PC-3 (cell line): ENCODE data around the gene SLC16A3. TPM values are rescaled to one million over a fixed set of nuclear protein-coding genes. Genes with fewer than 3 reads are reported as not detected.

Experiments used
- ATAC-seq: fragments of 200-7000 bp; cut with Tn5 transposase; 2 replicates; pipeline ENCODE4 v1.9.1; 2020; ENCODE audit warnings: mild to moderate bottlenecking, moderate library complexity
- BruUV-seq: library from RNA; stranded (reverse); fragments of 400-500 nt; replicated peaks from 2 replicates; lab custom pipeline; 2021; lab: Mats Ljungman, UMichigan
- CTCF ChIA-PET: fragments of 300-600 bp; sonication (Branson Sonifier 250); formaldehyde crosslinking; loops from one replicate; lab custom pipeline; 2022; ENCODE audit warnings: antibody characterized with exemption; lab: Charles Lee
- POLR2A ChIA-PET: fragments of 300-600 bp; sonication (Branson Sonifier 250); formaldehyde crosslinking; loops from one replicate; lab custom pipeline; 2022; ENCODE audit warnings: antibody characterized with exemption; ENCODE audit not compliant: unreplicated experiment; lab: Charles Lee
- DNase-seq: peaks from one replicate; pipeline ENCODE4 v3.0.0-alpha.2; 2015
- H2AFZ ChIP-seq: fragments of 300-600 bp; sonication (generic); 2 replicates; pipeline ENCODE4 v1.6.0; 2016; ENCODE audit warnings: antibody characterized with exemption, low read length
- H3F3A ChIP-seq: fragments of 300-600 bp; sonication (generic); one replicate; pipeline ENCODE4 v1.6.0; 2017; ENCODE audit warnings: antibody characterized with exemption, low read length, control low read depth, mild to moderate bottlenecking; ENCODE audit not compliant: unreplicated experiment
- H3K27ac ChIP-seq: fragments of 300-600 bp; sonication (generic); 2 replicates; pipeline ENCODE4 v1.5.1; 2016; ENCODE audit warnings: mild to moderate bottlenecking, low read length
- H3K27me3 ChIP-seq: fragments of 300-600 bp; sonication (generic); 2 replicates; pipeline ENCODE4 v1.6.1; 2016; ENCODE audit warnings: low read length, mixed read lengths
- H3K36me3 ChIP-seq: fragments of 300-600 bp; sonication (generic); 2 replicates; pipeline ENCODE4 v1.6.1; 2016; ENCODE audit warnings: low read depth, mixed run types, low read length, mixed read lengths
- H3K4me1 ChIP-seq: fragments of 300-600 bp; sonication (generic); 2 replicates; pipeline ENCODE4 v1.5.1; 2016; ENCODE audit warnings: low read length; ENCODE audit not compliant: insufficient read depth
- H3K4me2 ChIP-seq: fragments of 300-600 bp; sonication (generic); 2 replicates; pipeline ENCODE4 v1.6.0; 2016; ENCODE audit warnings: low read length
- H3K4me3 ChIP-seq: fragments of 300-600 bp; sonication (generic); 2 replicates; pipeline ENCODE4 v1.5.1; 2016; ENCODE audit warnings: mild to moderate bottlenecking, low read length, mixed read lengths
- H3K79me2 ChIP-seq: fragments of 300-600 bp; sonication (generic); 2 replicates; pipeline ENCODE4 v1.6.1; 2017; ENCODE audit warnings: low read length, mixed read lengths
- H3K9ac ChIP-seq: fragments of 300-600 bp; sonication (generic); 2 replicates; pipeline ENCODE4 v1.6.0; 2016; ENCODE audit warnings: mild to moderate bottlenecking, low read length
- H3K9me2 ChIP-seq: fragments of 300-600 bp; sonication (generic); replicated peaks from 2 replicates; pipeline ENCODE4 v1.6.1; 2016; ENCODE audit warnings: mixed run types, low read length, mixed read lengths
- H3K9me3 ChIP-seq: fragments of 300-600 bp; sonication (generic); 2 replicates; pipeline ENCODE4 v1.6.1; 2016; ENCODE audit warnings: low read length, mixed read lengths
- H4K20me1 ChIP-seq: fragments of 300-600 bp; sonication (generic); 2 replicates; pipeline ENCODE4 v1.6.1; 2016; ENCODE audit warnings: low read length, mixed read lengths
- EZH2 ChIP-seq: fragments of 300-600 bp; sonication (generic); IDR thresholded peaks from one replicate; pipeline ENCODE4 v1.6.1; 2017; ENCODE audit warnings: antibody characterized with exemption, mild to moderate bottlenecking, low read length; ENCODE audit not compliant: unreplicated experiment
- EZH2phosphoT487 ChIP-seq: fragments of 300-600 bp; sonication (generic); IDR thresholded peaks from 2 replicates; pipeline ENCODE4 v1.6.1; 2018; ENCODE audit warnings: mild to moderate bottlenecking, antibody characterized with exemption, low read length, borderline replicate concordance
- intact Hi-C: fragments of 100-400 bp; cut with micrococcal nuclease; formaldehyde crosslinking; loops from 2 replicates; pipeline ENCODE4 v1.9.0; 2023
- total RNA-seq: library from RNA; depleted of rRNA; stranded (reverse); fragments of >200 nt; gene quantifications from 2 replicates; pipeline ENCODE4 v1.2.3, GENCODE V29; 2014
- TF ChIP-seq, protein P1 (sequence below): fragments of 300-600 bp; sonication (generic); conservative IDR thresholded peaks from 2 replicates; pipeline ENCODE4 v1.5.1; 2017; ENCODE audit warnings: antibody characterized with exemption, low read depth, mild to moderate bottlenecking, low read length

The SLC16A3 gene
- total RNA-seq, 1 experiment from 2014 or later: 286 TPM

DNA sequence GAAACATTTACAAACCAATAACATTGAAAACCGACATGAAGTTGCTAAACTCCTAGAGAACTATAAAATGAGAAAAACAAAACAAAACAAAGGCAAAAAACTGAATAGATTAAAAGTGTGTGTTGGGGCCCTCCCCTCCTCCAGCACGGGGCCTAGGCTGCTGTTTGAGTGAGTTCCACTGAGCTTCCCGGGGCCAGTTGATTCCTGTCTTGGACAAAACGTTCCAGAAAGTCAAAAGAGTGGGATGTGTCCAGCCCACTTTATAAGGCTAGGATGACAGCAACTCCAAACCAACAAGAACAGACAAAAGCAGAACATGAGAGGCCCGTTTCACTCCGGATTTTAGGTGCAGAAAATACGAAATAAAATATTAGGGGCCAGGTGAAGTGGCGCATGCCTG lies 56.3 kb downstream of the SLC16A3 start:
- no peaks in the 10 kb centered on the region for H3K9me3 ChIP-seq
- ChIA-PET CTCF (no interaction called here), POLR2A (no interaction called here)
- H2AFZ ChIP-seq: no peak overlapping the region
- no peak for DNase-seq
- TF ChIP-seq, protein P1, sequence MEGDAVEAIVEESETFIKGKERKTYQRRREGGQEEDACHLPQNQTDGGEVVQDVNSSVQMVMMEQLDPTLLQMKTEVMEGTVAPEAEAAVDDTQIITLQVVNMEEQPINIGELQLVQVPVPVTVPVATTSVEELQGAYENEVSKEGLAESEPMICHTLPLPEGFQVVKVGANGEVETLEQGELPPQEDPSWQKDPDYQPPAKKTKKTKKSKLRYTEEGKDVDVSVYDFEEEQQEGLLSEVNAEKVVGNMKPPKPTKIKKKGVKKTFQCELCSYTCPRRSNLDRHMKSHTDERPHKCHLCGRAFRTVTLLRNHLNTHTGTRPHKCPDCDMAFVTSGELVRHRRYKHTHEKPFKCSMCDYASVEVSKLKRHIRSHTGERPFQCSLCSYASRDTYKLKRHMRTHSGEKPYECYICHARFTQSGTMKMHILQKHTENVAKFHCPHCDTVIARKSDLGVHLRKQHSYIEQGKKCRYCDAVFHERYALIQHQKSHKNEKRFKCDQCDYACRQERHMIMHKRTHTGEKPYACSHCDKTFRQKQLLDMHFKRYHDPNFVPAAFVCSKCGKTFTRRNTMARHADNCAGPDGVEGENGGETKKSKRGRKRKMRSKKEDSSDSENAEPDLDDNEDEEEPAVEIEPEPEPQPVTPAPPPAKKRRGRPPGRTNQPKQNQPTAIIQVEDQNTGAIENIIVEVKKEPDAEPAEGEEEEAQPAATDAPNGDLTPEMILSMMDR: no peak
- no peak for TF ChIP-seq EZH2
- no peak for TF ChIP-seq EZH2phosphoT487
- intact Hi-C loops: no loop called here
- no peaks in the 10 kb centered on the region for H4K20me1 ChIP-seq
- H3K79me2 ChIP-seq: no peaks in the 10 kb centered on the region
- H3K36me3 ChIP-seq: no peaks in the 10 kb centered on the region
- H3K27me3 ChIP-seq: no peaks in the 10 kb centered on the region
- no peak overlapping the region for H3K4me3 ChIP-seq
- ATAC-seq: no peak
- H3K9me2 ChIP-seq: no peaks in the 10 kb centered on the region
- peaks cover 63% of the 10 kb centered on the region for H3K4me1 ChIP-seq
- no TSS peak for BruUV-seq
- H3K4me2 ChIP-seq: no peak overlapping the region
- H3F3A ChIP-seq: peaks cover 11% of the 10 kb centered on the region
- H3K27ac ChIP-seq: no peak overlapping the region
- H3K9ac ChIP-seq: no peak overlapping the region

DNA sequence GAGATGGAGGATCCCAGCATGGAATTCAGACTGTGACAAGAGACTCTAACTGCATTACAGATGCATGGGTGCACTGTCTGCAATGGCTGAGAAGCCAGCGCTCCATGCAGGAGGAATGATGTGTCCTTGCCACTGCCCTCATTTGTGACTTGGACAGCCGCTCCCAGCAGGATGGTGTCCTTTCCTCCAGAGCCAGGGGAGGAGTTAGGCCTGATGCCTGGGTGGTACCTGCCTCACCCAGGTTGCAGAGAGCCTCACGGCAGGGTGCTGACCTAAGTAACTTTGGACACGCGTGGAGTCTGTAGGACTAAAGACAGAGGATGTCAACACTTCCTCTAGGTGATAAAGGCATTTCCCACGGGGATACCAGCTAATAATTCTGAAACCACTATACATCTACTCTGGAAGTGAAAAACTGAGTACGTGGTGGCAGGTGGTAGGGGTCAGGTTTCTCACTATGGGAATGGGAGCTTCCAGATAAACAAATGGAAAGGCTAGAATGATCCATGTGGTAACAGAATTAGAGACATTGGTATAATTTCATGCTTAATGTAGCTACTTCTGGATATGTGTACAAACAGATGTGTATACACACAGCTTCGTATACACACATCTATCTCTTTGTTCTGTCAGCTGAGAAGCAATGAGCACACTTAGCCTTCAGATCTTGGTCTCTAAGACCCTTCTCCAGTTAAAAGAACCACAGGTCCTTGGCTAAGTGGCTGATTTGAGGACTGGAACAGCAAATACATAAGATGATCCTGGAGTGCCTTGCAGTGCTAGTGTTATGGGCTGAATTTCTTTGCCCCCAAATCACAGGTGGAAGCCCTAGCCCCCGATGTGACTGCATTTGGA lies 58.4 kb downstream of the SLC16A3 start:
- Histone ChIP-seq H3K9ac (peak overlapping the region; percentile 64), H3K9me2 (no peaks in the 10 kb centered on the region), H3K4me2 (peak overlapping the region; percentile 74), H2AFZ (no peak overlapping the region), H3K79me2 (peaks cover 5% of the 10 kb centered on the region), H3K4me1 (peaks cover 49% of the 10 kb centered on the region), H3F3A (peaks cover 11% of the 10 kb centered on the region), H3K27me3 (no peaks in the 10 kb centered on the region), H3K27ac (peak overlapping the region; percentile 93), H3K36me3 (no peaks in the 10 kb centered on the region), H3K4me3 (peak overlapping the region; percentile 35), H3K9me3 (no peaks in the 10 kb centered on the region), H4K20me1 (no peaks in the 10 kb centered on the region)
- BruUV-seq: no TSS peak
- no peak for TF ChIP-seq EZH2phosphoT487
- TF ChIP-seq EZH2: no peak
- TF ChIP-seq, protein P1: no peak
- no peak for DNase-seq
- ATAC-seq: no peak
- intact Hi-C loops: no loop called here
- POLR2A ChIA-PET: no interaction called here
- CTCF ChIA-PET: no interaction called here
